ENCODE data around the gene DSCAML1.

DSCAML1 gene

DNA sequence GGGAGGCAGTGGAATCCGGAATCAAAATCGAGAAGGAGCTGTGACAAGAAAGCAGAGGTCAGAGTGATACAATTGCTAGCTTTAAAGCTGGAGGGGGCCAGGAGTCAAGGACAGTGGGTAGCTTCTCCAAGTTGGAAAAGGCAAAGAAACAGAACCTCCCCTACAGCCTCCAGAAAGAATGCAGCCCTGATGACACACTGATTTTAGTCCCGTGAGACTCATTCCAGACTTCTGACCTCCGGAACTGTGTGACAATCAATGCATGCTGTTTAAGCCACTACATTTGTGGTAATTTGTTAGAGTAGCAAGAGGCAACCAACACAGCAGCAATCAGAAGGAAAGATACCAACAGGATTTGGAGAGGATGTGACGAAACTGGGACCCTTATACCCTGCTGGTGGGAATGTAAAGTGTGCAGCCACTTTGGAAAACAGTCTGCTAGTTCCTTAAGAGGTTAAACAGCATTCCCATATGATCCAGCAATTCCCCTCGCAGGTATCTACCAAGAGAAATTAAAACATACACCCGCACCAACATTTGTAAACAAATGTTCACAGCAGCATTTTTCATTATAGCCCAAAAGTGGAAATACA is 66.7 kb downstream of the DSCAML1 start:
- Mint-ChIP-seq H3K4me3 (no peak overlapping the region), H3K27me3 (no peaks in the 10 kb centered on the region), H3K27ac (no peak overlapping the region), H3K4me1 (no peaks in the 10 kb centered on the region), H3K9me3 (no peaks in the 10 kb centered on the region), H3K36me3 (ENCODE audit: low read depth) (no peaks in the 10 kb centered on the region)
- DNase-seq (no peak), ATAC-seq (no peak)

DNA sequence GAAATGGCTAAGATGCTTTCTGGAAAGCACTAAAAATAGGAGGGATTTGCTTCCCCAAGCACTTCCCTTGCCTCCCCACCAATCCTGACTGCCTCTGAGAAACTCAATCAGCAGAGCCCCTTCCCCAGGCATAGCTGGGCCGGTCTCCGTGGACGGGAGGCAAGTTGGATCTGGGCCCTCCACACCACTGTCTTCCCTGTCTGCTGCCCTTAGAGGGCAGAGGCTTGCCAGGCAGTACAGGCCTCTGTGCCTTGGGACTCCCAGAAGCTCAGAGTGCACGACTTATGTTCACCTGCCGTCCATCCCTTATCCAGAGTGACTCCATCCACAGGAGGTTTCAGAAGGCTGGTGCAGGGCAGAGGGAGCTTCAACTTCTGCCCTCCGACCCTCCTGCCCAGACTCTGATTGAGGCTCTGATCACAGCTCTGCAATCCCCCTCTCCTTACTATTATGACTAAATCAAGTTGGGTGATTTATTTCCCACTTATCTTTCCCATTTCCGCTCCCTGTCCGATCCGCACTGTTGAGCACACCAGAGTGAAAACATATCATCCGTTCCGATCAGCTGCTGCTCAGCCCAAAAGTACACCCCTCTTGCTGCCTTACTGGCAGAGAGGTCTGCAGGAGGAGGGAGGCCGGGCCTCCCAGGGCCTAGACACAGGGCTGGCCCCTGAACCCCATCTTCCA is 71.8 kb downstream of the DSCAML1 start:
- no peak overlapping the region for H3K4me3 Mint-ChIP-seq
- no peaks in the 10 kb centered on the region for H3K27me3 Mint-ChIP-seq
- no peak overlapping the region for H3K27ac Mint-ChIP-seq
- DNase-seq, result no peak
- no peaks in the 10 kb centered on the region for H3K9me3 Mint-ChIP-seq
- ATAC-seq, result no peak
- no peaks in the 10 kb centered on the region for H3K4me1 Mint-ChIP-seq
- H3K36me3 Mint-ChIP-seq (ENCODE audit: low read depth), result no peaks in the 10 kb centered on the region

DNA sequence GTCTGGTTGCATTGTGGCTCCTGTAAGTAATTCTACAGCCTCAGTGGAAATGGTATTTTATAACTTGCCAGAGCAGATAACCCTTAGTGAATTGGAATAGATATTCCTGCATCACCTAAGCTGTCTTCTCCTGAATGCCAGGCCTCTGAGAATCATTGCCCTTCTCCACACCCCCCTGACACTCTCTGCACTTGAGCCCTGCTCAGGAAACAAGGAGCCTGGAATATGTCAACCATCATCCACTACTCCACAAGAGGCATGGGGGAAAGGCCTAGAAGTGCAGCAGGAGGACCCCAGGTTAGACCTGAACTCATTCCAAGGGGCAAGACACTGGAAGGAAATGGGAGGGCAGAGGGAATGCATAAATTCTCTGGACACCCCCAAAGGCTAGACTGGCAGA is 72.4 kb downstream of the DSCAML1 start:
- ATAC-seq (no peak), DNase-seq (no peak)
- Mint-ChIP-seq H3K4me1 (no peaks in the 10 kb centered on the region), H3K9me3 (no peaks in the 10 kb centered on the region), H3K27me3 (no peaks in the 10 kb centered on the region), H3K27ac (no peak overlapping the region), H3K4me3 (no peak overlapping the region), H3K36me3 (ENCODE audit: low read depth) (no peaks in the 10 kb centered on the region)

DNA sequence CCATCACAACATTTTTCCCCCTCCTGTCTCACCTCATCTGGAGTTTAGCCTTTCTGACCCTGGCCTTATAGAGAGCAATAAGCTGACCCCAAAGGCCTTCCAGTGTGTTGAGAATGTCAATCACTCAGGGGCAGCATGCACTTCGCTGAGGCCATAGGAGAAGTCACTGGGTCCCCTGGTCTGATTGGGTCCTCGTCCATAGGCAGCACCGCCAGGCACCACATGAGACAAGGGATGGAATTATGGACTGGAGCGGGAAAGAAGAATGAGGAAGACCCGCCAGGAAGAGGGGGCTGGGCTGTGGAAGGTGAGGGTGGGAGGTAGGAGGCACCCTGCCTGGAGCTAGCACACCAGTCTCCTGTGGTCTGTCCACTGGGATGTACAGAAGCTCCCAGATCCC is 72.9 kb downstream of the DSCAML1 start:
- DNase-seq (no peak), ATAC-seq (no peak)
- Mint-ChIP-seq H3K27me3 (no peaks in the 10 kb centered on the region), H3K36me3 (ENCODE audit: low read depth) (no peaks in the 10 kb centered on the region), H3K4me3 (no peak overlapping the region), H3K4me1 (no peaks in the 10 kb centered on the region), H3K9me3 (no peaks in the 10 kb centered on the region), H3K27ac (no peak overlapping the region)

DNA sequence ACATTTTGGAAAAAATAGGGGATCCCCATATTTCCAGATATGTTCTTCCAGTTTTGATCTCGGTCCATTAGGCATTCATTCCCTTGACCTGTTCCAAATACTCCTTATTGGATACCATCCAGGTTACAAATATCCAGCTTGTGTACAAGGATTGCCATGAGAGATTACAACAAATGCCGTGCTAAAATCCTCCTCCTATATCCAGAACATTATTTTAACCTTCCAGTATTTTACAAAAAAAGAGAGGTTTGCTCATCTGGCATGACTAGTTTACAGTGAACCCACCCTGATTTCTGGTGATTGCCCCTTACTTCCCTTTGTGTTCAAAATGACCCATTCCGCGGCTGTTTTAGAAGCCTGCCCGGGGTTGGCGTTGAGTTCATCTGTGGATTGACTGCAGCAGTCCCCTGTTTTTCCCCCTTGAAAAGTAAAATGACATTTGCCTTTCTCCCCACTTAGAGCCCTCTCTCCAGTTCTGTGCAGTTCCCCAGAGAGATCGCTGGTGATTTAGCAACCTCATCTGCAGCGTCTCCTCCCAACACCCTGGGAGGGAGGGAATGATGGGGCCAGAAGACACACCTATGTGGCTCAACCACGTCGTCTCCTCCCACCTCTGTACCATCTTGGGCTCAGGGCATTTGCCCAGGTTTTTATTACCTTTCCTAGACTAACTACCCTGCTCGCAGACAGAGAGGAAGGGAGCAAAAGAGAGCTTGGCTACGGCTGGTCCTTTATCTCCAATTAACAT is 73.6 kb downstream of the DSCAML1 start:
- Mint-ChIP-seq H3K27ac (no peak overlapping the region), H3K4me3 (no peak overlapping the region), H3K27me3 (no peaks in the 10 kb centered on the region), H3K9me3 (no peaks in the 10 kb centered on the region), H3K4me1 (no peaks in the 10 kb centered on the region), H3K36me3 (ENCODE audit: low read depth) (no peaks in the 10 kb centered on the region)
- ATAC-seq (no peak), DNase-seq (no peak)

DNA sequence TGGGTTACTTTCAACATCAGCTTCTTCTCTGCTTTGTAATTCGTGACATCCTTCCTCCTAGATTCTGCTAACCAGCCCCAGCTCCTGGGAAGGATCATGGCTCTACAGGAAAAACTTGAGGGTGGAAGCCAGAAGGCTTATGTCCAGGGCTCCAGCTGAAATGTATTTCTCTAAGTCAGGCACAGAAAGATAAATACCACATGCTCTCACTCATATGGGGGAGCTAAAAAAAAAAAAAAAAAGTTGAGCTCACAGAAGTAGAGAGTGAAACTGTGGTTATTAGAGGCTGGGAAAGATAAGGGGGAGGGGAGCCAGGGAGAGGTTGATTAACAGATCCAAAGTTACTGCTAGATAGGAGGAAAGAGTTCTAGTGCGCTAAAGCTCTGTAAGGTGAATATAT is 74.9 kb downstream of the DSCAML1 start:
- Mint-ChIP-seq H3K4me1 (no peaks in the 10 kb centered on the region), H3K9me3 (no peaks in the 10 kb centered on the region), H3K4me3 (no peak overlapping the region), H3K36me3 (ENCODE audit: low read depth) (no peaks in the 10 kb centered on the region), H3K27me3 (no peaks in the 10 kb centered on the region), H3K27ac (no peak overlapping the region)
- DNase-seq (no peak), ATAC-seq (no peak)

DNA sequence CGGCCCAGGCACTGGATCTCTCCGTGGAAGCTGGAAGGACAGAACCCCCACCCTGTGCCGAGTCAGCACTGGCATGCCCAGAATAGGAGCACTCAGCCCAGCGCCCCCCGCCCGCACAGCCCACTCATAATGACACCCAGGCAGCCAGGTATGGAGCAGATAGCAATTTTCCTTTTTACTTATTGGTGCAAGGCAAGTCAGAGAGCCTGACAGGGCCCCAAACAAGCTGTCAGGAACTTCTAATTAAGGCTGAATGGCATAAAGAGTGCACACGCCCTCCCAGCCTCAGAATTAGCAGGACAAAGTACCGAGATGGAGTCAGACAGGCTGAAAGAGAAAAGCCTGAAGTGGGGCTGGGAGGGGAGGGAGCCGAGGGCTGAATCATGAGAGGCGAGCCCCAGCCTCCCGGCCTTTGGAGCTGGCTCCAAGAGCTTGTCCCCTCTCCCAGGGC is 76.9 kb downstream of the DSCAML1 start:
- Mint-ChIP-seq H3K4me1 (no peaks in the 10 kb centered on the region), H3K27ac (no peak overlapping the region), H3K4me3 (no peak overlapping the region), H3K36me3 (ENCODE audit: low read depth) (no peaks in the 10 kb centered on the region), H3K9me3 (no peaks in the 10 kb centered on the region), H3K27me3 (no peaks in the 10 kb centered on the region)
- no peak for ATAC-seq
- no peak for DNase-seq

DNA sequence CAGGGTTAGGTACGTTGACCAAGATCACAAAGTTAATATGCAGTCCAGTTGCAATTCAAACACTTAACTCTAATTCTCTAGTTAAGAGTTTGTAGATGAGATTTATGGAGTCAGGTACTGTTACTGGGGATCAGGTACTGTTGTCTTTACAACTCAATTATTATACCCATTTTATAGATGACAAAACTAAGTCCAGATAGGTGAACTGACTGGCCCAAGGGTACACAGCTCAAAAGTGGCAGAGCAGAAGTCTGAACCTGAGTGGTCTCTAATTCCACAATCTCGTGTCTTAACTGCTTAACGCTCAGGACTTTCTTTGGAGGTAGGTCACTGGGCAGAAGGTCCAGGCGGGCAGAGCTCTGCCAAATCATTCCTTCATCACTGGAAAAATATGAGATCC is 77.5 kb downstream of the DSCAML1 start:
- no peaks in the 10 kb centered on the region for H3K4me1 Mint-ChIP-seq

DNA sequence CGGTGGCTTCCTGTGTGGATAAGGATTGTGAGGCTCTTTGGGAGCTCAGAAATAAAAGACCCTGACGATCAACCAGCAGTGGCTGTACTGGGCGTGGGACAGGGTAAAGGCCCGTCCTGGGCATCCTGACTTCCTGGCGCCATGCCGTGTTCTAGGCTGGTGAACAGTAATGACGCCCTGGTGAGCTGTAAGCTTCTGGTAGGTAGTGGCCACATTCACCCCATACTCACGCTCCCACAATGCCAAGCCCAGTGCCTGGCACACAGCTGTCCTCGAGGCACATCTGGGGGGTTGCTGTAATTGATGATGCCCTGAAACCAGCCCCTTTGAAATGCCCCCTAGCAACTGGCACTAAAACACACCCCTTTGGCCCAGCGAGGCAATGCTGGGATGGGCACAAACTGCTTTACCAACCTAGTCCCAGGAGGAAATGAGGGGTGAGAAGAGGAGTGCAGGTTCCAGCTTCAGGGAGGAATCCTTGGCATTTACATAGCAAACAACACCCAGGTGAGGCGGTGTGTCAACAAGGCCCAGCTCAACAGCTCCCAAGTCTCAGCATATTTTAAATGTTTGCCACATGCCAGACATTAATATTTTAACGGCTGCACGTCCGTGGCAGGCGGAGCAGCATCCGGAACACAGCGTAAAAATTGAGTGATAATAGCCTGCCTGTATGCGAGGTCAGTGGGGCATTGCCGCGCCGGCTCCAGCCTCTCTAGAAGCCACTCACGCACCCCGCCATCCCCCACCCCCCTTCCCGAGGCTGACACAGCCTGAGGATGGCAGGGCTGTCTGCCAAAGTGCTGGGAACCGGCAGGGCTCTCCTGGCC is 79.3 kb downstream of the DSCAML1 start:
- DNase-seq (no peak), ATAC-seq (no peak)
- Mint-ChIP-seq H3K4me3 (no peak overlapping the region), H3K27me3 (peaks cover under 1% of the 10 kb centered on the region), H3K36me3 (ENCODE audit: low read depth) (no peaks in the 10 kb centered on the region), H3K9me3 (no peaks in the 10 kb centered on the region), H3K4me1 (no peaks in the 10 kb centered on the region), H3K27ac (no peak overlapping the region)

More for the DNA sequence above, 77.5 kb downstream of the DSCAML1 start:
- Mint-ChIP-seq H3K9me3 (no peaks in the 10 kb centered on the region), H3K36me3 (ENCODE audit: low read depth) (no peaks in the 10 kb centered on the region), H3K27ac (no peak overlapping the region), H3K27me3 (no peaks in the 10 kb centered on the region), H3K4me3 (no peak overlapping the region)
- DNase-seq (no peak), ATAC-seq (no peak)

DNA sequence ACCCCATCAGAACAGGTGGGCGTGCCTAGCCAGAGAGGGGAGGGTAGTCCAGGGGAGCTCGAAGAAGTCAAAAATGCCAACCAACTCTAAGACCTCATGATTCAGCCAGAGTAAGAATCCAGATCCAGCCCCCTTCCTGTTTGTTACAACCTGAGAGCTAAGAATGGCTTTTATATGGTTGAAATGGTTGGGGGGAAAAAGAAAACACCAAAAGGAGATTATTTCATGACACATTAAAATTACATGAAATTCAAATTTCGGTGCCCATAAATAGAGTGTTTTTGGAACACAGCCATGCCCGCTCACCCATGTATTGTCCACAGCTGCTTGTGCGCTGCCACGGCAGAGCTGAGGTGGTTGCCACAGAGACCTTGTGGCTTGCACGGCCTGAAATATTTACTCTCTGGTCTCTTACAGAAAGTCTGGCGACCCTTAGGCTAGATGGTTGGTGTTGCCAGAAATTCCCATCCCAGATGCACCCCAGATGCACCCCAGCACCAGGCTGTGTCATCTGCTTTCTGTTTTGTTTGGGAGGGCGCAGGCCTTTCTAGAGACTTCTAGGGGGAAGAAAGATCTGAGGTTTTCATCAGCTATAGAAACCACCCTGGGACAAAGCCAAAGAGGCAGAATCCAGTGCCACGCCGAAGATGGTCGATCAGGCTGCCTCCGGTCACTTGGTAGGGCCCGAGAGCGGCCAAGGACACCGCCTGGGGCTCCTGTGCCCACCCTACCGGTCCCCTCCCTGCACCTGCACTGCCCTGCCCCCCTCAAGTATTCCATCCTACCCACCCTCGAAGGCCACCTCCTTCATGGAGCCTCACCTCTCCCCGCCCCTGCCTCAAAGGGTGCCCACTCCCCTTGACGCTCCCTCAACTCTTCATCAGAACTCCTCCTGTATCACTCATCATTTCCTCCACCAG is 80.2 kb downstream of the DSCAML1 start:
- Mint-ChIP-seq H3K27ac (no peak overlapping the region), H3K9me3 (no peaks in the 10 kb centered on the region), H3K27me3 (peaks cover 3% of the 10 kb centered on the region), H3K4me1 (no peaks in the 10 kb centered on the region), H3K4me3 (no peak overlapping the region), H3K36me3 (ENCODE audit: low read depth) (no peaks in the 10 kb centered on the region)
- no peak for DNase-seq
- no peak for ATAC-seq

DNA sequence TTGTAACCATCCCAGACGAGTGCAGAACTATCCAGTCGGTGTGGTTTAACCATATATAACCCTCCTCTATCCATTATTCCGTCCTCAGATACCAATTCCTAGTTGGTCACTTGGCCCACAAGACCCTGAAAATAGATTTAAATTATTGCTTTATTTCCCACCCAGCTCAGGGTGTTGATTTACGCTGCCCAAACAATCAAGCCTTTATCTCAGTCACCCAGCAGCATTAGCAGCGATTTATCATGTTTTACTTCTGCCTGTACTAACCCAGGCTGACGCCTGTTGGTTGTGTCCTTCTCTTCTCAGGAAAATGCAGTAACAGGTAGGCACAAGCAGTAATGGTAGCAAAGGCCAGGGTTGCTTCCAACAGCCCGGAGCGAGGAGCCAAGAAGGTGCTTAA is 81.2 kb downstream of the DSCAML1 start:
- H3K9me3 Mint-ChIP-seq, result no peaks in the 10 kb centered on the region
- no peak overlapping the region for H3K27ac Mint-ChIP-seq
- H3K4me1 Mint-ChIP-seq, result no peaks in the 10 kb centered on the region
- H3K4me3 Mint-ChIP-seq, result no peak overlapping the region
- H3K36me3 Mint-ChIP-seq (ENCODE audit: low read depth), result no peaks in the 10 kb centered on the region
- peaks cover 6% of the 10 kb centered on the region for H3K27me3 Mint-ChIP-seq
- no peak for ATAC-seq
- DNase-seq, result no peak

DNA sequence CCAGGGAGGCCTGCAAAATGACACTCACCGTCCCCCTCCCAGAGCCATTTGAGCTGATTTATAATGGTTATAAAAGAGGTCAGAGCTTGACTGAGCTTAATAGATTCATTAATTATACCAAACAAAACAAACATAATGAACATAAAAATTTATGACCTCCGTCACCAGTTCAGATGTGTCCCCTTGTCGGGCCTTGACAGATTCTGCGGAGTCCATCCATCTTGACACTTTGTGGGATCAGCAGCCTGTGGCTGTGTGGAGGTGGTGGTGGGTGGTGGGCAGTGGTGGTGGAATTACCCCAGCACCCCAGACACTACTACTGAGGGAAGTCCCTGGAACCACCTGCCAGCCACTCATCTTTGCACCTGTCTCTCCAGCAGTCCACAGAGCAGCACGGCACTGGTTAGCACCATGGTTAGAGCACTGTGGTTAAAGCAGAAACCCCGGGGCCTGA is 83.5 kb downstream of the DSCAML1 start:
- DNase-seq (no peak), ATAC-seq (no peak)
- Mint-ChIP-seq H3K27ac (no peak overlapping the region), H3K9me3 (no peaks in the 10 kb centered on the region), H3K4me3 (no peak overlapping the region), H3K36me3 (ENCODE audit: low read depth) (no peaks in the 10 kb centered on the region), H3K27me3 (peaks cover 6% of the 10 kb centered on the region), H3K4me1 (no peaks in the 10 kb centered on the region)

DNA sequence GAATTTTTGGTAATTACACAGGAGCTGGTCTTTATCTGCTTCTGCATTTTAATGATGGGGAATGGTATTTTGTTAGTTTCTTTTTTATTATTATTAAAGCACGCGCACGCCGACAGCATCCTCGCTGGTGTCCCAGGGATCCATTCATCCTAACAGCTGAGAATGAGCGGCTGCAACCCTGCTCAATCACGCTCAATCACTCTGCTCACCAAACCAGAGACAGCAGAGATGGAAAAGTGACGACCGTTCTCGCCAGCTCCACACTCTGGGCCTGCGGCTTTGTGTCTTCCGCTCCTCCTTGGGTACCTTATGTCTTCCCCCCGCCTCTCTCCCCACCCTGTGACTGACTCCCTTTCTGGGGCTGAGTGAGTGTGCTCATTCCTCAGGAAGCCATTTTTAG is 84.5 kb downstream of the DSCAML1 start:
- ATAC-seq (no peak), DNase-seq (no peak)
- Mint-ChIP-seq H3K27me3 (peaks cover 6% of the 10 kb centered on the region), H3K36me3 (ENCODE audit: low read depth) (no peaks in the 10 kb centered on the region), H3K27ac (no peak overlapping the region), H3K4me3 (no peak overlapping the region), H3K9me3 (no peaks in the 10 kb centered on the region), H3K4me1 (no peaks in the 10 kb centered on the region)

DNA sequence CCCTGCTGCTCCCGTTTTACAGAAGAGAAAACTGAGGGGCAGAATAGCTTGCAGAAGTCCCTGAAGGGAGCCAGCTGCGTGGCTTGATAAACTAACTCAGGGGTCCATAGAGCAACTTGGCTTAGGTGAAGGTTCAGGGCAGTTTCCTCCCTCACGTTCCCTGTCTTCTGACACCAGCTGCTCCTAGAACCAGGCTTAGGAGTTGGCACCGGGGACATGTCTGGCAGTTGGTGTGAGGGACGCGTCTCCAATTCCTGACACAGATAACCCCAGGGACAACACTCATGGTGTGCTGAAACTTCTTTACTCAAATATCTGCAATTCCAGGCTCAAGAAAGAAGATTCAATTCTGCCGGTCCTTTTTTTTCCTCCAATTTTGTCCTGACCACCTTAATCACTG is 85.7 kb downstream of the DSCAML1 start:
- no peak for ATAC-seq
- Mint-ChIP-seq H3K9me3 (no peaks in the 10 kb centered on the region), H3K27ac (no peak overlapping the region), H3K4me3 (no peak overlapping the region), H3K36me3 (ENCODE audit: low read depth) (no peaks in the 10 kb centered on the region), H3K27me3 (peaks cover 6% of the 10 kb centered on the region), H3K4me1 (no peaks in the 10 kb centered on the region)
- no peak for DNase-seq
